Brain microvascular endothelial cell (primary cell): ENCODE results near the gene HIVEP2.

Experiments used
- DNase-seq: peaks from one replicate; pipeline ENCODE4 v3.0.0-alpha.2; 2020
- H3K27ac ChIP-seq: fragments of 250-450 bp; sonication (Bioruptor Pico); 2 replicates; pipeline ENCODE4 v1.5.1; 2020; ENCODE audit warnings: mild to moderate bottlenecking, moderate library complexity
- H3K27me3 ChIP-seq: fragments of 250-450 bp; sonication (Bioruptor Pico); replicated peaks from 2 replicates; pipeline ENCODE4 v1.5.1; 2020; ENCODE audit warnings: mild to moderate bottlenecking
- H3K36me3 ChIP-seq: fragments of 250-450 bp; sonication (Bioruptor Pico); replicated peaks from 2 replicates; pipeline ENCODE4 v1.5.1; 2020; ENCODE audit warnings: mild to moderate bottlenecking
- H3K4me3 ChIP-seq: 2 replicates; pipeline ENCODE4 v1.5.1; 2011; ENCODE audit warnings: low read depth, mild to moderate bottlenecking, control low read depth, low read length, moderate library complexity
- in situ Hi-C: cut with HindIII; loops from 2 replicates; pipeline ENCODE4 v1.10.0; 2017; ENCODE audit warnings: low sequenced_read_pairs, low pct_ligation_motif_present
- TF ChIP-seq, protein P1 (sequence below): IDR thresholded peaks from 2 replicates; pipeline ENCODE4 v1.5.1; 2011; ENCODE audit warnings: low read depth, mild to moderate bottlenecking, moderate library complexity, low read length, control low read depth, inconsistent platforms; ENCODE audit errors: missing control alignments

Gene HIVEP2

DNA sequence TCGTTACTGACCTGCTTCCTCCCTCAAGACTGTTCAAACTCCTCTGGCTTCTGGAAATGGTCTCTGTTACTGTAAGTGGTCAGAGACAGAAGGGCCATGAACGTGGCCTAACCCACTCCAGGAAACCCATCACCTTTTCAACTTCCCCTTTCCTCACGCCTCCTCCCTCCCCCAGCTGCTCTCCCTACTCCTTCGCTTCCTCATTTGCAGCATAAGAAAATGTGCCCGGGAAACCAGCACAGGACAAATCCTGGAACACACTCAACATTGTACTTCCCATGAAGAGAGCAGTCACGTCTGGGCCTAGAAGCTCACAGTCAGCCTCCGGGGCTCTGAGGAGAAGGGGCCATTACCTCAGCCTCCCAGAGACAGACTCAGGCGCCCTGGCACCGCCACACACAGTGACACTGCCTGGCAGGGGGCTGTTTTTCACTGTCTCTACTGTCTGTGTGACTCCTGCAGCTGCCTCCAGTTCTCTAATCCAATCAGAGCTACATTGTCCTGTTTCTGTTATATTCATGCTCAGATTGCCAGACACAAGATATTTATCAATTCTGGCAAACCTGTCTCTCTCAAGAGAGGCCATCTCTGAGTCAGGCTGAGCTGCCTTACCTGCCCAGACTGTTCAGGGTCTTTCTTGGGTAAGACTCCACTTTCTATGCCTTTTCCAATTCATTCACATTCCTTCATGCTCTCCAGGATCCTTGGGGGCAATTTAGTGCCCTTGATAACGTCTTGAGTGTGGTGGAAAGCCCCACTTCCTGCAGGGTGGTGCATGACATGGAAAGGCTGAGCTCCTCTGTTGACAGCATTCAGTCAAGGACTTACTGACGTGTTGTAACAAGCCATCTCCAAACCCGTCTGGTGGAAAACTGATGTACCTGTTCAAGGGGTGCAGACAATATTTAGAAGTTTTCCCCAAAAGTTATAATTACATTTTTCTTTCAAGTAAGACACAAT lies 242.2 kb downstream of the HIVEP2 start:
- Histone ChIP-seq H3K36me3 (no peaks in the 10 kb centered on the region), H3K27ac (no peak overlapping the region), H3K27me3 (no peaks in the 10 kb centered on the region), H3K4me3 (no peak overlapping the region)
- TF ChIP-seq, protein P1, sequence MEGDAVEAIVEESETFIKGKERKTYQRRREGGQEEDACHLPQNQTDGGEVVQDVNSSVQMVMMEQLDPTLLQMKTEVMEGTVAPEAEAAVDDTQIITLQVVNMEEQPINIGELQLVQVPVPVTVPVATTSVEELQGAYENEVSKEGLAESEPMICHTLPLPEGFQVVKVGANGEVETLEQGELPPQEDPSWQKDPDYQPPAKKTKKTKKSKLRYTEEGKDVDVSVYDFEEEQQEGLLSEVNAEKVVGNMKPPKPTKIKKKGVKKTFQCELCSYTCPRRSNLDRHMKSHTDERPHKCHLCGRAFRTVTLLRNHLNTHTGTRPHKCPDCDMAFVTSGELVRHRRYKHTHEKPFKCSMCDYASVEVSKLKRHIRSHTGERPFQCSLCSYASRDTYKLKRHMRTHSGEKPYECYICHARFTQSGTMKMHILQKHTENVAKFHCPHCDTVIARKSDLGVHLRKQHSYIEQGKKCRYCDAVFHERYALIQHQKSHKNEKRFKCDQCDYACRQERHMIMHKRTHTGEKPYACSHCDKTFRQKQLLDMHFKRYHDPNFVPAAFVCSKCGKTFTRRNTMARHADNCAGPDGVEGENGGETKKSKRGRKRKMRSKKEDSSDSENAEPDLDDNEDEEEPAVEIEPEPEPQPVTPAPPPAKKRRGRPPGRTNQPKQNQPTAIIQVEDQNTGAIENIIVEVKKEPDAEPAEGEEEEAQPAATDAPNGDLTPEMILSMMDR, result no peak
- in situ Hi-C loops, result no loop called here
- DNase-seq, result no peak
